K562 (cell line): ENCODE data around the gene RABL3. TPM values are rescaled to one million over a fixed set of nuclear protein-coding genes. Genes with fewer than 3 reads are reported as not detected.

ENCODE experiments used
- ATAC-seq: fragments of 200-7000 bp; cut with Tn5 transposase; 3 replicates; pipeline ENCODE4 v1.9.1; 2020; ENCODE audit warnings: moderate library complexity
- BruUV-seq: library from RNA; stranded (reverse); fragments of 400-500 nt; replicated peaks from 2 replicates; lab custom pipeline; 2021; lab: Mats Ljungman, UMichigan
- CTCF ChIA-PET: fragments of 300-600 bp; formaldehyde crosslinking; extraction: SDS; loops from one replicate; lab custom pipeline; 2021; ENCODE audit warnings: low intra/inter-chr PET ratio; lab: Yijun Ruan, JAX
- POLR2A ChIA-PET: fragments of 300-600, 350-650 bp; sonication (Branson Sonifier 250); formaldehyde crosslinking; extraction: SDS; loops from one replicate; lab custom pipeline; 2021; ENCODE audit warnings: antibody characterized with exemption, inconsistent platforms; lab: Yijun Ruan, JAX
- DNase-seq, 4 experiments: peaks; one replicate each; pipeline versions ENCODE4 v3.0.0 to v3.0.0-alpha.2; 2011 to 2018; ENCODE audit warnings: low spot score in 3 of 4, mixed read lengths in 3 of 4; ENCODE audit errors: extremely low read depth in 1 of 4
- FAIRE-seq: peaks from 2 replicates; lab custom pipeline; 2011; peaks lifted over from hg19 to GRCh38; lab: Jason Lieb, UNC
- H2AFZ ChIP-seq: 2 replicates; pipeline ENCODE4 v1.6.0; 2011; ENCODE audit warnings: low read depth, low read length, control low read depth, inconsistent platforms
- H3K27ac ChIP-seq: fragments of 200-600 bp; 3 replicates; pipeline ENCODE4 v1.8.0; 2011; ENCODE audit warnings: low read depth, mild to moderate bottlenecking, control low read depth, inconsistent platforms, low read length, moderate library complexity, mixed read lengths; ENCODE audit errors: extremely low read depth
- H3K27me3 ChIP-seq, 2 experiments: fragments of 300-600 bp in 1 of 2; 2 replicates in 1 of 2; 3 replicates in 1 of 2; pipeline versions ENCODE4 v1.6.0 to v1.8.0; 2011; ENCODE audit warnings: inconsistent platforms in 2 of 2, low read length in 2 of 2, mild to moderate bottlenecking in 1 of 2, mixed read lengths in 1 of 2, moderate library complexity in 1 of 2; ENCODE audit not compliant: control insufficient read depth in 2 of 2, insufficient read depth in 2 of 2
- H3K36me3 ChIP-seq: fragments of 300-600 bp; 3 replicates; pipeline ENCODE4 v1.8.0; 2011; ENCODE audit warnings: mild to moderate bottlenecking, low read length, inconsistent platforms; ENCODE audit not compliant: control insufficient read depth, insufficient read depth
- H3K4me1 ChIP-seq, 2 experiments: fragments of 200-600 bp in 1 of 2; replicated peaks in 1 of 2; 2 replicates in 1 of 2; 3 replicates in 1 of 2; pipeline versions ENCODE4 v1.5.1 to v1.8.0; 2011; ENCODE audit warnings: inconsistent platforms in 2 of 2, low read length in 2 of 2, mild to moderate bottlenecking in 1 of 2, mixed read lengths in 1 of 2, moderate library complexity in 1 of 2; ENCODE audit not compliant: control insufficient read depth in 2 of 2, insufficient read depth in 2 of 2
- H3K4me2 ChIP-seq: 2 replicates; pipeline ENCODE4 v1.6.1; 2011; ENCODE audit warnings: low read length, control low read depth, inconsistent platforms, mixed read lengths; ENCODE audit not compliant: insufficient read depth
- H3K4me3 ChIP-seq: fragments of 200-600 bp; sonication (generic), shearing (Covaris generic); 2 replicates; pipeline ENCODE4 v1.5.1; 2016; ENCODE audit warnings: control low read depth, inconsistent platforms
- H3K79me2 ChIP-seq: fragments of 200-600 bp; 3 replicates; pipeline ENCODE4 v1.8.0; 2011; ENCODE audit warnings: low read length, inconsistent platforms; ENCODE audit not compliant: control insufficient read depth, insufficient read depth
- H3K9ac ChIP-seq, 2 experiments: 2 replicates each; pipeline versions ENCODE4 v1.6.0 to v1.6.1; 2011; ENCODE audit warnings: low read depth in 2 of 2, low read length in 2 of 2, control low read depth in 1 of 2, inconsistent platforms in 1 of 2, mild to moderate bottlenecking in 1 of 2, mixed read lengths in 1 of 2; ENCODE audit not compliant: insufficient read depth in 1 of 2
- H3K9me1 ChIP-seq: one replicate; pipeline ENCODE4 v1.6.0; 2011; ENCODE audit warnings: inconsistent platforms, mild to moderate bottlenecking, low read length, moderate library complexity; ENCODE audit not compliant: control insufficient read depth, insufficient read depth
- H3K9me3 ChIP-seq: replicated peaks from 2 replicates; pipeline ENCODE4 v1.5.1; 2011; ENCODE audit warnings: low read depth, low read length, inconsistent platforms; ENCODE audit not compliant: control insufficient read depth, insufficient read depth
- H4K20me1 ChIP-seq: replicated peaks from 2 replicates; pipeline ENCODE4 v1.6.1; 2011; ENCODE audit warnings: low read length, inconsistent platforms, mixed read lengths; ENCODE audit not compliant: control insufficient read depth, insufficient read depth
- ARNT ChIP-seq, 2 experiments: fragments of 450-650 bp; IDR thresholded peaks; 2 replicates each; pipeline ENCODE4 v1.6.1; 2016; ENCODE audit warnings: mild to moderate bottlenecking in 1 of 2
- GATA2 ChIP-seq: sonication (generic); formaldehyde crosslinking; IDR thresholded peaks from 2 replicates; pipeline ENCODE4 v1.4.0; 2020; ENCODE audit warnings: mild to moderate bottlenecking, missing genetic modification reagents
- TBL1XR1 ChIP-seq, 2 experiments: IDR thresholded peaks; 2 replicates each; pipeline ENCODE4 v1.6.1; 2012; ENCODE audit warnings: improper control_type of control experiment in 2 of 2, low read length in 2 of 2, mild to moderate bottlenecking in 1 of 2
- ZBTB7A ChIP-seq: IDR thresholded peaks from 2 replicates; pipeline ENCODE4 v1.6.1; 2011; ENCODE audit warnings: low read depth, mild to moderate bottlenecking, low read length, moderate library complexity, borderline replicate concordance; ENCODE audit not compliant: control insufficient read depth
- in situ Hi-C: fragments of 300-500 bp; cut with MboI; formaldehyde crosslinking; loops from 4 replicates; pipeline ENCODE4 v1.15.0; 2018; ENCODE audit warnings: inconsistent platforms, mixed read lengths
- intact Hi-C: fragments of 100-400 bp; cut with micrococcal nuclease; formaldehyde crosslinking; loops from 2 replicates; pipeline ENCODE4 v1.14.2; 2022
- polyA plus RNA-seq, 8 experiments: library from polyadenylated mRNA; depleted of rRNA in 4 of 8; stranded (reverse) in 5 of 8; unstranded in 3 of 8; fragments of >200 nt; fragmentation: Nextera tagmentation in 2 of 8; fragmentation: Illumina TruSeq in 1 of 8; extraction: Ambion mirVana in 2 of 8; extraction: Trizol in 1 of 8; gene quantifications; 2 replicates each; pipeline versions ENCODE4 v1.2.1 to v1.2.3, GENCODE V29; 2011 to 2014; ENCODE audit warnings: inconsistent platforms in 1 of 8, missing spikeins in 1 of 8
- total RNA-seq, 7 experiments: library from RNA; depleted of rRNA in 6 of 7; stranded (reverse); fragments of >200 nt in 6 of 7; fragmentation: Illumina TruSeq in 2 of 7; extraction: Trizol in 2 of 7; gene quantifications; 2 replicates each; pipeline versions ENCODE4 v1.2.1 to v1.2.3, GENCODE V29; 2011 to 2021; ENCODE audit warnings: low replicate concordance in 1 of 7
- TF ChIP-seq, protein P1 (sequence below): fragments of 250-450 bp; sonication (Bioruptor Pico); IDR thresholded peaks from 2 replicates; pipeline ENCODE4 v1.8.0; 2022; ENCODE audit warnings: moderate library complexity, mild to moderate bottlenecking, inconsistent platforms
- TF ChIP-seq, protein P2 (sequence below): IDR thresholded peaks from 2 replicates; pipeline ENCODE4 v1.6.1; 2011; ENCODE audit not compliant: insufficient read length; ENCODE audit errors: extremely low read depth

The RABL3 gene
- total and polyA plus RNA-seq, 9 of the 15 experiments (the other 6 are each of a cell fraction or from before 2014, with no cell fraction given): 6.5 to 30.7 (median 12.3) TPM

DNA sequence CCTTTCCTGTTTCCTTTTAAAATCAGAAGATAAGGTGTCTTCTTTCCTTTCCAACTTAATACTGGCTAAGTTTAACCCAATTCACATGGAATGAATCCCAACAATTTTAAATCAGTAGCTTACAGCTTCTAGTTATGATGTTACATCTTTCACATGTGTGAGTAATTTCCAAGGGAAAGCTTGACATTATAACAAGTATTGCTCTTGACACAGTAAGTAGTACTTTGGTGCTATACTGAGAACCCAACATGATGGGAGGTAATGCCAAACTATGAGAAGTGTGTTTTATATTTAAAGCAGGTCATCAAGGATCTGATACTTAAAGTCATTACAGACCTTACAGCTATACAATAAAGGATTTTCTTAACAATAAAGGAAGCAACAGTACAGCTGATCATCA lies 29.1 kb downstream of the RABL3 start:
- H2AFZ ChIP-seq: no peak overlapping the region
- DNase-seq: no peak
- H3K4me2 ChIP-seq: no peak overlapping the region
- FAIRE-seq: no peak
- no peaks in the 10 kb centered on the region for H3K9me3 ChIP-seq
- CTCF ChIA-PET: no interaction called here
- H3K79me2 ChIP-seq: no peaks in the 10 kb centered on the region
- intact Hi-C loops: no loop called here
- no peaks in the 10 kb centered on the region for H3K9me1 ChIP-seq
- TF ChIP-seq TBL1XR1 (IDR thresholded peaks at IDR 0.05; ENCODE audit: low read length in 2 of 2) (no peak), GATA2 (CRISPR knock-in tag) (no peak), ZBTB7A (no peak), ARNT (IDR thresholded peaks at IDR 0.05) (no peak)
- TF ChIP-seq, protein P1, sequence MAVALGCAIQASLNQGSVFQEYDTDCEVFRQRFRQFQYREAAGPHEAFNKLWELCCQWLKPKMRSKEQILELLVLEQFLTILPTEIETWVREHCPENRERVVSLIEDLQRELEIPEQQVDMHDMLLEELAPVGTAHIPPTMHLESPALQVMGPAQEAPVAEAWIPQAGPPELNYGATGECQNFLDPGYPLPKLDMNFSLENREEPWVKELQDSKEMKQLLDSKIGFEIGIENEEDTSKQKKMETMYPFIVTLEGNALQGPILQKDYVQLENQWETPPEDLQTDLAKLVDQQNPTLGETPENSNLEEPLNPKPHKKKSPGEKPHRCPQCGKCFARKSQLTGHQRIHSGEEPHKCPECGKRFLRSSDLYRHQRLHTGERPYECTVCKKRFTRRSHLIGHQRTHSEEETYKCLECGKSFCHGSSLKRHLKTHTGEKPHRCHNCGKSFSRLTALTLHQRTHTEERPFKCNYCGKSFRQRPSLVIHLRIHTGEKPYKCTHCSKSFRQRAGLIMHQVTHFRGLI: no peak
- TF ChIP-seq, protein P2, sequence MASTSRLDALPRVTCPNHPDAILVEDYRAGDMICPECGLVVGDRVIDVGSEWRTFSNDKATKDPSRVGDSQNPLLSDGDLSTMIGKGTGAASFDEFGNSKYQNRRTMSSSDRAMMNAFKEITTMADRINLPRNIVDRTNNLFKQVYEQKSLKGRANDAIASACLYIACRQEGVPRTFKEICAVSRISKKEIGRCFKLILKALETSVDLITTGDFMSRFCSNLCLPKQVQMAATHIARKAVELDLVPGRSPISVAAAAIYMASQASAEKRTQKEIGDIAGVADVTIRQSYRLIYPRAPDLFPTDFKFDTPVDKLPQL: no peak
- TF ChIP-seq, all 486 proteins: peak for 0
- no peak for ATAC-seq
- Histone ChIP-seq H3K9ac (no peak overlapping the region), H3K4me3 (no peak overlapping the region), H3K27ac (no peak overlapping the region), H3K27me3 (no peaks in the 10 kb centered on the region), H3K36me3 (no peaks in the 10 kb centered on the region), H4K20me1 (no peaks in the 10 kb centered on the region), H3K4me1 (no peaks in the 10 kb centered on the region)
- POLR2A ChIA-PET: no interaction called here
- BruUV-seq: no TSS peak
- in situ Hi-C loops: no loop called here
